H1 (cell line): ENCODE measurements around the gene SKA3.

Experiments
- CHD1 ChIP-seq: IDR thresholded peaks from 2 replicates; pipeline ENCODE4 v1.6.1; 2012; ENCODE audit warnings: low read depth, low read length, improper control_type of control experiment
- CREB1 ChIP-seq: IDR thresholded peaks from 2 replicates; pipeline ENCODE4 v1.6.1; 2012; ENCODE audit warnings: inconsistent platforms
- CTCF ChIP-seq, 3 experiments: IDR thresholded peaks; 1 replicate in 2 of 3; 2 replicates in 1 of 3; pipeline versions ENCODE4 v1.5.1 to v1.6.1; 2011; ENCODE audit warnings: low read length in 3 of 3, mild to moderate bottlenecking in 3 of 3, inconsistent platforms in 2 of 3, low read depth in 1 of 3, moderate library complexity in 1 of 3; ENCODE audit not compliant: insufficient read depth in 1 of 3; ENCODE audit errors: control extremely low read depth in 1 of 3
- EP300 ChIP-seq, 2 experiments: IDR thresholded peaks; 1 replicate in 1 of 2; 2 replicates in 1 of 2; pipeline ENCODE4 v1.6.1; 2011 to 2012; ENCODE audit warnings: low read depth in 2 of 2, low read length in 2 of 2, mild to moderate bottlenecking in 2 of 2, borderline replicate concordance in 1 of 2, inconsistent platforms in 1 of 2, moderate library complexity in 1 of 2
- RFX5 ChIP-seq: IDR thresholded peaks from 2 replicates; pipeline ENCODE4 v1.6.1; 2011; ENCODE audit warnings: low read depth, low read length, improper control_type of control experiment, borderline replicate concordance

- TF ChIP-seq RFX5 (no peak), CREB1 (no peak), EP300 (IDR thresholded peaks at IDR 0.05; ENCODE audit: borderline replicate concordance in 1 of 2, low read depth in 2 of 2, low read length in 2 of 2) (no peak), CTCF (IDR thresholded peaks at IDR 0.05; ENCODE audit: control extremely low read depth in 1 of 3, insufficient read depth in 1 of 3, low read depth in 1 of 3, low read length in 3 of 3) (no peak), CHD1 (no peak)
Observed at GRCh38 chr13:21116141-21116540, 60.2 kb downstream of the SKA3 start.
